ENCODE measurements around the gene ROBO1. TPM values are rescaled to one million over a fixed set of nuclear protein-coding genes. Genes with fewer than 3 reads are reported as not detected.

ROBO1 gene
- total RNA-seq, 1 donor from 2014 or later: 78.0 TPM

DNA sequence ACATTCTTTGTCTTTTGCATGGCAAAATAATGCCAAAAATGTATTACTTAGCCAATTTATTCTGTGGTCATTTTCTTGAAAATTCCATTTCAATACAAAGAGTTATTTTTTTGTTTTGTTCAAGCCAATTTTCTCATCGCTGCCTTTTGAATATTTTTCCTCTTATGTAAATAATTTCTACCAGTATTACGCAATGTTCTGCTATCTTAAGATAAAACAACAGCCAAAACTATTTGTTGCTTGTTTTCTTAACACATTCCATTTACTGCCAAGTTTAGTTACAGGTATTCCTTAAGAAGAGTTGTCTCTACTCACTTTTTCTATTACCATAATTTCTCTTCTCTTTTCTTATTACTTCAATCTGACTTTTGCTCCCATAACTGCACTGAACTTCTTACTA is 163.1 kb downstream of the ROBO1 start:
- TF ChIP-seq CTCF (IDR thresholded peaks at IDR 0.05; ENCODE audit: unreplicated experiment): no peak
- peaks cover 3% of the 10 kb centered on the region for H3K4me1 Mint-ChIP-seq (ENCODE audit: low read depth)
- no peaks in the 10 kb centered on the region for H3K27me3 Mint-ChIP-seq
- no peak for DNase-seq (ENCODE audit: low spot score, unreplicated experiment)
- H3K9me3 Mint-ChIP-seq (ENCODE audit: low read depth): no peaks in the 10 kb centered on the region
- H3K27ac Mint-ChIP-seq: no peak overlapping the region
- no peaks in the 10 kb centered on the region for H3K36me3 Mint-ChIP-seq (ENCODE audit: insufficient read depth)
- no peak overlapping the region for H3K4me3 Mint-ChIP-seq (ENCODE audit: low read depth)

DNA sequence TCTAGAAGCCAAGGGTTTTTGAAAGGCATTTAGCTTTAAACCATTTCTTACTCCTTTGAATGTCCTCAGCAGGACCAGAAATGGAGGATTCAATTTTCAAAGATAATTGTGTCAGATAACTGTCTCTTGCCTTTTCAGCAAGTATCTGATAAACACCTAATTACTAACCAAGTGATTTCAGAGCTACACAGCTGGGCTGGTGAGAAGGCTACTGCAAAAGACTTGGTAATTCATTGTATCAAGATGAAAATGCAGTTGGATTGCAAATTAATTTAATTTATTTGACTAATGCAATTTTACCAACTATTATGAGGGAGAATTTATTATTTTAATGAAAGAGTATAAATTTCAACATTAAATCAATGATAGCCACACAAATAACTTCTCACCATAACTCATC is 165.4 kb downstream of the ROBO1 start:
- TF ChIP-seq CTCF (IDR thresholded peaks at IDR 0.05; ENCODE audit: unreplicated experiment): no peak

GRCh38 chr3:79598594-79598993 is 169.2 kb downstream of the ROBO1 start:
- TF ChIP-seq CTCF (IDR thresholded peaks at IDR 0.05; ENCODE audit: unreplicated experiment): no peak
- H3K36me3 Mint-ChIP-seq (ENCODE audit: insufficient read depth): no peaks in the 10 kb centered on the region
- DNase-seq (ENCODE audit: low spot score, unreplicated experiment): no peak
- peaks cover 2% of the 10 kb centered on the region for H3K4me1 Mint-ChIP-seq (ENCODE audit: low read depth)
- no peak overlapping the region for H3K27ac Mint-ChIP-seq
- H3K27me3 Mint-ChIP-seq: no peaks in the 10 kb centered on the region
- no peak overlapping the region for H3K4me3 Mint-ChIP-seq (ENCODE audit: low read depth)
- no peaks in the 10 kb centered on the region for H3K9me3 Mint-ChIP-seq (ENCODE audit: low read depth)

More for the DNA sequence above, 165.4 kb downstream of the ROBO1 start:
- Mint-ChIP-seq H3K9me3 (ENCODE audit: low read depth) (no peaks in the 10 kb centered on the region), H3K27me3 (no peaks in the 10 kb centered on the region), H3K27ac (no peak overlapping the region), H3K4me1 (ENCODE audit: low read depth) (peaks cover 5% of the 10 kb centered on the region), H3K4me3 (ENCODE audit: low read depth) (no peak overlapping the region), H3K36me3 (ENCODE audit: insufficient read depth) (no peaks in the 10 kb centered on the region)
- no peak for DNase-seq (ENCODE audit: low spot score, unreplicated experiment)

GRCh38 chr3:79597709-79598108 is 170.1 kb downstream of the ROBO1 start:
- DNase-seq (ENCODE audit: low spot score, unreplicated experiment): no peak
- H3K27ac Mint-ChIP-seq: peak overlapping the region; percentile 39
- no peaks in the 10 kb centered on the region for H3K36me3 Mint-ChIP-seq (ENCODE audit: insufficient read depth)
- no peaks in the 10 kb centered on the region for H3K27me3 Mint-ChIP-seq
- no peak overlapping the region for H3K4me3 Mint-ChIP-seq (ENCODE audit: low read depth)
- H3K9me3 Mint-ChIP-seq (ENCODE audit: low read depth): no peaks in the 10 kb centered on the region
- peaks cover 2% of the 10 kb centered on the region for H3K4me1 Mint-ChIP-seq (ENCODE audit: low read depth)
- no peak for TF ChIP-seq CTCF (IDR thresholded peaks at IDR 0.05; ENCODE audit: unreplicated experiment)

- no peak overlapping the region for H3K27ac Mint-ChIP-seq
- H3K4me3 Mint-ChIP-seq (ENCODE audit: low read depth): no peak overlapping the region
- no peak for TF ChIP-seq CTCF (IDR thresholded peaks at IDR 0.05; ENCODE audit: unreplicated experiment)
- no peaks in the 10 kb centered on the region for H3K27me3 Mint-ChIP-seq
- DNase-seq (ENCODE audit: low spot score, unreplicated experiment): no peak
- no peaks in the 10 kb centered on the region for H3K36me3 Mint-ChIP-seq (ENCODE audit: insufficient read depth)
- no peaks in the 10 kb centered on the region for H3K9me3 Mint-ChIP-seq (ENCODE audit: low read depth)
- H3K4me1 Mint-ChIP-seq (ENCODE audit: low read depth): peaks cover 14% of the 10 kb centered on the region
These were observed 180.6 kb downstream of the ROBO1 start for GRCh38 chr3:79587150-79587549.
